Activated T-helper 2 cell treated with anti-CD3 and anti-CD28 coated beads, Interferon-gamma antibody, Interleukin-2, Interleukin-4, amounts not matched to agents 10 μg/mL and 5 μg/mL and 100 μg/mL, durations not matched to agents 14 hours and 24 hours and 36 hours (primary cell): ENCODE results near the gene LRRC71. TPM values are rescaled to one million over a fixed set of nuclear protein-coding genes. Genes with fewer than 3 reads are reported as not detected.

Source experiments
- DNase-seq: peaks from one replicate; pipeline ENCODE4 v3.0.0; 2021; ENCODE audit warnings: low spot score
- H3K27ac Mint-ChIP-seq: one replicate; pipeline ENCODE4 v1.8.0; 2021; ENCODE audit warnings: mixed read lengths
- H3K27me3 Mint-ChIP-seq: one replicate; pipeline ENCODE4 v1.8.0; 2021; ENCODE audit warnings: low read depth, mixed read lengths
- H3K36me3 Mint-ChIP-seq: one replicate; pipeline ENCODE4 v1.8.0; 2021; ENCODE audit warnings: low read depth, mixed read lengths
- H3K4me1 Mint-ChIP-seq: one replicate; pipeline ENCODE4 v1.8.0; 2021; ENCODE audit warnings: low read depth, mixed read lengths
- H3K4me3 Mint-ChIP-seq: one replicate; pipeline ENCODE4 v1.8.0; 2021; ENCODE audit warnings: low read depth, mild to moderate bottlenecking, moderate library complexity, mixed read lengths
- H3K9me3 Mint-ChIP-seq: one replicate; pipeline ENCODE4 v1.8.0; 2021; ENCODE audit warnings: mixed read lengths
- intact Hi-C: fragments of 100-400 bp; cut with micrococcal nuclease; formaldehyde crosslinking; loops from one replicate; pipeline ENCODE4 v1.15.1; 2023
- total RNA-seq: library from RNA; stranded (reverse); gene quantifications from 2 replicates; pipeline ENCODE4 v1.2.3, GENCODE V29; 2022

Gene LRRC71
- total RNA-seq, 1 donor from 2014 or later, result not detected

DNA sequence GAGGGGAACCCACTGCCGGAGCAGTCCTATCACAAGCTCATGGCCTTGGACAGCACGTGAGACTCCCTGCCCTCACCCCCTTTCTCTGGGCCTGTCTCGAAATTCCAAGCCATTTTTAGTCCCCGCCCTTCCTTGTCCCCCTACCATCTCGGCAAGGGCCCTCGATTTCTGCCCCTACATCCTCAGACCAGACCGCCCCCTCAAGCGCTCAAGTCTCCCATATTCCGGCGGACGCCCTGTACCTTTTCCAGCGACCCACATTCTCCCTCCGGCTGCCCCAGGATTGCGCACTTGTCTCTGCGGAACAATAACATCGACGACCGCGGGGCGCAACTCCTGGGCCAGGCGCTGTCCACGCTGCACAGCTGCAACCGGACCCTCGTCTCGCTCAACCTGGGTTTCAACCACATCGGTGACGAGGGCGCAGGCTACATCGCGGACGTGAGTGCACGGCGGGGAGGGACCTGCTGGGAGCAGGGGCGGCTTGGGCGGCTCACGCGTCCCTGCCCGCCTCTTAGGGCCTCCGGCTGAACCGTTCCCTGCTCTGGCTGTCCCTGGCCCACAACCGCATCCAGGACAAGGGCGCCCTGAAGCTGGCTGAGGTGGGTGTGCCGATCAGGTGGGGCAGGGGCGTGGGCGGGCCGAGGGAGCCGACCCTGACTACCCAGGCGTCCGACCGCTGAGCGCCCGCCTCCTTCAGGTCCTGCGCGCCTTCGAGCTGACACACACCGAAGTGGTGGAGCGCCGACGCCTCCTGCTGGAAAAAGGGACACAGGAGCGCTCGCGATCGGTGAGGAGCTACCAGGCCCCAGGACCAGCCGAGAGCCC is 7.0 kb downstream of the LRRC71 start:
- no peaks in the 10 kb centered on the region for H3K9me3 Mint-ChIP-seq
- DNase-seq, result peak; percentile 60
- peak overlapping the region; percentile 23 for H3K4me3 Mint-ChIP-seq
- H3K36me3 Mint-ChIP-seq, result no peaks in the 10 kb centered on the region
- intact Hi-C loops, result loop anchor here (1.0 to 10.0 kb wide), 3 partner anchors 35 to 493 kb away; no protein-coding TSS in a partner anchor
- H3K27me3 Mint-ChIP-seq, result peaks cover 76% of the 10 kb centered on the region
- H3K27ac Mint-ChIP-seq, result no peak overlapping the region
- H3K4me1 Mint-ChIP-seq, result peaks cover 26% of the 10 kb centered on the region

- no peaks in the 10 kb centered on the region for H3K9me3 Mint-ChIP-seq
- H3K4me1 Mint-ChIP-seq, result peaks cover 26% of the 10 kb centered on the region
- no peak overlapping the region for H3K4me3 Mint-ChIP-seq
- peaks cover 73% of the 10 kb centered on the region for H3K27me3 Mint-ChIP-seq
- H3K27ac Mint-ChIP-seq, result no peak overlapping the region
- H3K36me3 Mint-ChIP-seq, result no peaks in the 10 kb centered on the region
- intact Hi-C loops, result loop anchor here (10.0 kb wide), 2 partner anchors 243 to 493 kb away; no protein-coding TSS in a partner anchor
- DNase-seq, result no peak
These were observed 7.7 kb downstream of the LRRC71 start for GRCh38 chr1:156928043-156928602.

- Mint-ChIP-seq H3K4me3 (no peak overlapping the region), H3K36me3 (no peaks in the 10 kb centered on the region), H3K4me1 (peaks cover 23% of the 10 kb centered on the region), H3K9me3 (no peaks in the 10 kb centered on the region), H3K27ac (no peak overlapping the region), H3K27me3 (peaks cover 66% of the 10 kb centered on the region)
- intact Hi-C loops, result loop anchor here (10.0 kb wide), 2 partner anchors 245 to 495 kb away; no protein-coding TSS in a partner anchor
- no peak for DNase-seq
These were observed 9.3 kb downstream of the LRRC71 start for GRCh38 chr1:156929596-156930238.

DNA sequence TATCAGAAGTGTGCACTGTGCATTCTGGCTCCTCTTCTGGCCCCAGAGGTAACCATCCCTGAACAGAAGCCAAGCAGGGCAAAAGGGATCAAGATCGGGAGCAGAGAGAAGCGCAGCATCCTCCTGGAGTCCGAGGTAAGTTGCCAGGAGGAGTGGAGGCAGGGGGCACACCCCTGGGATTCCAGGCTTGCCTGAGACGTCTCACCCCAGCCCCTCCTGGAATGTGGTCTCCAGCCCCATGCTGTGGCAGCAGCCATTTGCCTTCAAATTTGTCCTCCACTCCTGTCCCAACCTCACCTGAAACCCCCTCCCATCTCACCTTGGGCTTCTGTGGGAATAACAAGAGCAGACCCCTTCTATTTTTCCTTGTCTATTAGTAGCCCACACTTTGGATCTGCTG is 10.1 kb downstream of the LRRC71 start:
- intact Hi-C loops, result no loop called here
- no peak overlapping the region for H3K27ac Mint-ChIP-seq
- H3K27me3 Mint-ChIP-seq, result peaks cover 58% of the 10 kb centered on the region
- no peak overlapping the region for H3K4me3 Mint-ChIP-seq
- DNase-seq, result no peak
- H3K36me3 Mint-ChIP-seq, result no peaks in the 10 kb centered on the region
- peaks cover 23% of the 10 kb centered on the region for H3K4me1 Mint-ChIP-seq
- no peaks in the 10 kb centered on the region for H3K9me3 Mint-ChIP-seq

DNA sequence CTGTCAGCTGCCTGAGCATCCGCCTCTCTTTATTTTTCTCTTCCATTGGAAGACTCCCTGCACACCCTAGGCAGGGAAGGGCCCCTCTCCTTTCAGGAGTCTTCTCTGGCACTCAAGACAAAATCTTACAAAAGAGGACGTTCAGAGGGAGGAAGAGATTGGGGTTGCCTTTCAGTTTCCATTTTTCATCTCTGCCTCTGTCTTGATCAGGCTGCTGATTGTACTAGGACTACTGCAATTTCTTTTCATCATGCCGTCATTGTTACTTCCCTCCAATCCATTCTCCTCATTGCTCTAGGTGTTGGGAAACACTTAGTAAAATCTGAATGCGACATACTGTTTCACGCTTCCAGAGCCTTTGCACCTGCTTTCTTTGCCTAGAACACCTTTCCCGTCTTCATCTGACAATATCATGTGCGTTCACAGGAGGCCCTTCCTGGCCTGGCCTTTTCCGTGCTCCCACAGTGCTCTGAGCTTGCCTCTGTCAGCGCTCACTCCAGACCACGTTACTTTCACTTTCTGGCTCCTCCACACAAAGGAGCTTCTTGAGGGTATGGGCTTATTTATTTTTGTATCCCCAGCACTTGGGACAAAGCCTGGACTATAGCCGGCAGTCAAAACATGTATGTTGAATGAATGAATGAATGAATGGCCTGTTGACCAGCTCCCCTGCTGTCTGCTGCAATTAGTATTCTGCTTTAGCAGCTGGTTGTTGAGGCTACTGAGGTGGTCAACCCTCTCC is 10.9 kb downstream of the LRRC71 start:
- intact Hi-C loops, result no loop called here
- Mint-ChIP-seq H3K27me3 (peaks cover 49% of the 10 kb centered on the region), H3K36me3 (no peaks in the 10 kb centered on the region), H3K4me3 (no peak overlapping the region), H3K4me1 (peaks cover 16% of the 10 kb centered on the region), H3K27ac (no peak overlapping the region), H3K9me3 (no peaks in the 10 kb centered on the region)
- no peak for DNase-seq

GRCh38 chr1:156931974-156932710 is 11.7 kb downstream of the LRRC71 start:
- Mint-ChIP-seq H3K4me3 (no peak overlapping the region), H3K27ac (no peak overlapping the region), H3K27me3 (peaks cover 42% of the 10 kb centered on the region), H3K36me3 (no peaks in the 10 kb centered on the region), H3K9me3 (no peaks in the 10 kb centered on the region), H3K4me1 (peaks cover 14% of the 10 kb centered on the region)
- intact Hi-C loops, result no loop called here
- no peak for DNase-seq

- DNase-seq, result no peak
- no peaks in the 10 kb centered on the region for H3K9me3 Mint-ChIP-seq
- H3K36me3 Mint-ChIP-seq, result no peaks in the 10 kb centered on the region
- peaks cover 34% of the 10 kb centered on the region for H3K27me3 Mint-ChIP-seq
- intact Hi-C loops, result no loop called here
- peaks cover 8% of the 10 kb centered on the region for H3K4me1 Mint-ChIP-seq
- no peak overlapping the region for H3K27ac Mint-ChIP-seq
- no peak overlapping the region for H3K4me3 Mint-ChIP-seq
These were observed 12.7 kb downstream of the LRRC71 start for GRCh38 chr1:156933136-156933535.

DNA sequence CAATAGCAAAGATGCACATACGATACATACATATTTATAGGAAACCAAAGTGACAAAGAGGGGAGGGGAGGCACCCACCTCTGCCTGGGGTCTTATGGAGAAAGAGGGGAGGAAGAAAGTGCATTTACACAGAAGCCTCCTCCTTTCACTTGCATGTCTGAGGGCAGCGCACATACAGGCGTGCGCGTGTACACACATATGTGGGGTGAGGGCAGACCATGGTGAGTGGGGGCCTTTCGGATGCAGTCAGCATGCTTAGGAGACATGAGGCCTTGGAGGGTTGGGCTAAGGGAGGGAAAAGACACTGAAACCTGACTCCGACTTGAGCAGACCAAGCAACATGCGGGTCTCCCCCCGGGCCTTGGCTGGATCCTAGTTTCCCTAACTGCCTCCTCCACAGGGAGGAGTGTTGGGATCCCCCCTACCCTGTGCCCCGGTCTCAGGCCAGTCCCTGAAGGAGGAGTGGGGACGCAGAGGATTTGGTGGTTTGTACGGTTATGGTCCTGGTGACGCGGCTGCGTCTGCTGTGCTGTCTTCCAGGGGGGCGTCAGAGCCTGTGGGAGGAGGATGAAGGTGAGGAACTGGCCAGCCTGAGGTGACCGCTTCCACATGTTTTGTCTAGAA is 15.2 kb downstream of the LRRC71 start:
- Mint-ChIP-seq H3K27me3 (peaks cover 16% of the 10 kb centered on the region), H3K4me3 (no peak overlapping the region), H3K27ac (no peak overlapping the region), H3K9me3 (no peaks in the 10 kb centered on the region), H3K4me1 (peaks cover 6% of the 10 kb centered on the region), H3K36me3 (no peaks in the 10 kb centered on the region)
- intact Hi-C loops, result no loop called here
- DNase-seq, result no peak

- no peak for DNase-seq
- no peaks in the 10 kb centered on the region for H3K9me3 Mint-ChIP-seq
- H3K4me3 Mint-ChIP-seq, result no peak overlapping the region
- H3K27ac Mint-ChIP-seq, result no peak overlapping the region
- H3K36me3 Mint-ChIP-seq, result no peaks in the 10 kb centered on the region
- peaks cover 10% of the 10 kb centered on the region for H3K27me3 Mint-ChIP-seq
- intact Hi-C loops, result no loop called here
- peaks cover 5% of the 10 kb centered on the region for H3K4me1 Mint-ChIP-seq
These were observed 15.8 kb downstream of the LRRC71 start for GRCh38 chr1:156936191-156936590.

GRCh38 chr1:156936721-156937220 is 16.3 kb downstream of the LRRC71 start:
- no peak for DNase-seq
- Mint-ChIP-seq H3K27me3 (peaks cover 7% of the 10 kb centered on the region), H3K9me3 (no peaks in the 10 kb centered on the region), H3K4me3 (no peak overlapping the region), H3K27ac (no peak overlapping the region), H3K36me3 (no peaks in the 10 kb centered on the region), H3K4me1 (no peaks in the 10 kb centered on the region)
- intact Hi-C loops, result no loop called here

- Mint-ChIP-seq H3K4me1 (no peaks in the 10 kb centered on the region), H3K4me3 (no peak overlapping the region), H3K27me3 (peaks cover 5% of the 10 kb centered on the region), H3K9me3 (no peaks in the 10 kb centered on the region), H3K36me3 (no peaks in the 10 kb centered on the region), H3K27ac (no peak overlapping the region)
- intact Hi-C loops, result no loop called here
- DNase-seq, result no peak
These were observed 17.5 kb downstream of the LRRC71 start for GRCh38 chr1:156937883-156938282.
